NK-92 (cell line): Measurements from ENCODE around the gene HIVEP2.

ENCODE experiments used
- DNase-seq: peaks from one replicate; lab custom pipeline; 2025; ENCODE audit not compliant: unreplicated experiment; lab: John Stamatoyannopoulos, UW

Gene HIVEP2

DNA sequence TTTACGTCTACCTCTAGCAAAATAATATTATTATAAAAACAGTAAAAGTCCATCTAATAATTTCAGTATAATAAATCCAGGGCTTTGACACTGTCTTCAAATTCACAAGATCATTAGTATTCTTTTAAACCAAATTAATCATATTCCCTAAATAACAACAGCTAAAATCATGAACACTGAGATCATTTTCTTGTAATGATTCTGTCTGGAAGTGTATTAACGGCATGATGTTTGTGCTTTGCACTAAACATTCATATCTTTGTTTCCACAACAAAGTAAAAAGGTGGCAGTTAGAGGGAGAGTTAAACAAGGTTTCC is 18.8 kb downstream of the HIVEP2 start:
- no peak for DNase-seq

- no peak for DNase-seq
Observed at GRCh38 chr6:142925575-142926110, 19.3 kb downstream of the HIVEP2 start.

- DNase-seq = no peak
Observed at GRCh38 chr6:142918339-142919042, 26.5 kb downstream of the HIVEP2 start.

DNA sequence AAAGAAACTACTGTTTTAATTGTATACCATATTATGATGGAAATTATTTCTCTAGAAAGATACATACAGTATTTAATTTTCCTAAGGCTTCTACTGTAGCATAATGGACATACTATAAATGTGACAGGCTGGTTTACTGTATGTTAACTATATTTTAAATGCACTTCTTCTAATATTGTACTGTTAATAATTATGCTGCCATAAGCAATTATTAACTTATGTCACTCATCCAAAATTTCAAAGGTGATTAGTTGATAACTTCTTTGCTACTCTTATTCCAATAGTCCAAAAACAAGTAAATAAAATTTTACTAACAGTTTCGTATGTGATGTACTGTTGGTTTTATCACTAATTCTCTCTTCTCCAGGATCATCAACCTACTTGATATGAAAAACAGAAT is 28.1 kb downstream of the HIVEP2 start:
- DNase-seq = no peak

DNA sequence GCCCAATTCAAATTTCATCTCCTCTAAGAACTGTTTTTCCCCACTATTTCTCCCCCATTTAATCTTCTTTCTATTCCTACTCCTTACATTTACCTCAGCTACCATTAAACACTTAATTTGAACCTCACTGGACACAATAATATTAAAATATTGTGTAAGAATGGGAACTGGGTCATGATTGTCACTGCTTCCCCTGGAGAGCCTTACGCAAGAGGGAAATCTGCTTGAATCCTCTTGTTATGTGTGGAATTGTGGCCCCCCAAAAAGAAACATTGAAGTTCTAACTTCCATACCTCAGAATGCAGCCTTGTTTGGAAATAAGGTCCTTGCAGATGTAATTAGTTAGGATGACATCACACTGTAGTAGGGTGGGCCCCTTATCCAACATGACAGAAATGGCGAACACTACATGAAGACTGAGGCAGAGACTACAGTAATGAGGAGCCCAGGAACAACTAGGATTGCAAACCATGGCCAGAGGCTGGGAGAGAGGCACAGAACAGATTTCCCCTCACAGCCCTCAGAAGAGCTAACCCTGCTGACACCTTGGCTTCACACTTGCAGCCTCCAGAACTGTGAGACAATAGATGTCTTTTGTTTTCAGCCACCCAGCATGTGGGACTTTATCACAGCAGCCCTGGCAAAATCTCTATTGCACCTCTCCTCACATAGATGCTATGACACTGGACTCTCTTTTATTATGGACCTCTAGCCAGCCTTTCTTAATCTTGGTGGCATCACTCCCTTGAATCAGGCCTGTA is 29.9 kb downstream of the HIVEP2 start:
- DNase-seq = no peak

DNA sequence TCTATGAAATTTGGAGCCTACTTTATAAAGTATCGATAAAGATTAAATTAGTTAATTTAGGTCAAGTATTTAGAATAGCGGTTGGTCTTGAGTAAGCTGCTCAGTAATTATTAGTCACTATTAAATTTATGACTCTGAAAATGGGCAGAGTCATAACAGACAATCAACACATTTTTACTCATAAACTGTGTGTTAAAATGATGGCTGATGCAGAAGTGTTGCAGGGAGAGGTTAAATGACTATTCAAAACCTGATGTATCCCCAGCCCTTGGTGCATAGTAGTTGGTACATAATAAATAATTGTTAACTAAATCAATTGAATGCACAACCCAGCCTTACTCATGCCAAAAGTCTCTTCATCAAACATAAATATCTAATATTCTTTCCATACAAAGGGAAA is 30.6 kb downstream of the HIVEP2 start:
- DNase-seq = no peak

DNA sequence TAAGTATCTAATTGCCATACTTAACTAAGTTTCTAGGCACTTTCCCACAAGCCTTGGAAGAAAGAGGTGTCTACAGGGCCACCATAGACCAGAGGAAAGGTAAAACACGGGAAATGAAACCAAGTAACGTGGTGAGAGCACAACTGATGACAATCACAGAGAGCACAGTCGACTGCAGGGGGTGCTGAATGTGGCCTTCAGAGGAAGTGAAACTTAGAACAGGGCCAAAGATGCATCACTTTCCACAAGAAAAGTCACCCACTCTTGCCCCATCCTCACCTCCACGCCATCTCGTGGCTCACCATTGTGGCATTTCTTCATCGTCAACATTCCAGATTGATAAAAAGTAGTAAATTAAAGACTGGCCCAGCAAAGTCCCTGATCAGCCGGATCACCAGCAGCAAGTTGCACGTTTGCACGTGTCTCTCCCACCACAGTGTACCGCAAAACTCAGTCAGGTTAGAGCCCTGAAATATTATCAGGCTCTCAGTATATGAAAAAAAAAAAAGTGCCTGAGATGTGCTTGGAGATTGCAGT is 31.4 kb downstream of the HIVEP2 start:
- no peak for DNase-seq

GRCh38 chr6:142913036-142913510 is 31.9 kb downstream of the HIVEP2 start:
- no peak for DNase-seq

DNA sequence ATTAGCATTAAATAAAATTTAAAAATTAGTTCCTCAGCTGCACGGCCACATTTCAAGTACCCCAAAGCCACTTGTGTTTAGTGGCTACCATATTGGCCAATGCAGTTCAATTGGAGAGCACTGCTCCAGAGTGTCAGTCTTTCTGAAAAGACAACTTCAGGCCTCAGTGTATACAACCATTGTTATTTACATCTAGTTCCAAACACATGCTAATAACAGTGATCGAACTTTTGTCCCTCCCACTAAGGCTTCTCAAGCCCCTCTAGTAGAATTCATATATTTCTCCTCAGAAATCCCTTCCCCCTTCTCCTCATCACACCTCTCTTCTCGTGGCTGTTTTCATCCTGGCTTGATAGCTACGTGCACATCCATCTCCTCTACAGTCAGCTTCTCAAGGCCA is 32.9 kb downstream of the HIVEP2 start:
- no peak for DNase-seq

- DNase-seq = no peak
Observed at GRCh38 chr6:142911430-142911829, 33.5 kb downstream of the HIVEP2 start.

DNA sequence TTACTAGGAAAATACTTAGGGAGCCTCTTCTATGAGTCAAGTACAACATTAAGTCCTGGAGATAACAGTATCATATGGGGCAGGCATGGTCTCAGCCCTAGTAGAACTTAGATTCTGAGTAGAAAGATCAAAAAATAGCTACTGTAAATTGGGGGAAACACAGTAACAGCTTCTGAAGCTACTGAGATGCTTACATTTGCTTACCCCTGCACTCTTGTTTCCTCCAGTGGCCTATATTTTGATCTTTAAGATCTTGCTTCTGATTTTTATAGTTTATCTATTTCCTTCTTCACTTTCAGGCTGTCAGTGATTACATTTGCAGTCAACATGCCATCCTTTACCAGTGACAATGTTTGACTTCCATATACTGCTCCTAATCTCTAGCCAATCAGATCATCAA is 35.3 kb downstream of the HIVEP2 start:
- DNase-seq = no peak

DNA sequence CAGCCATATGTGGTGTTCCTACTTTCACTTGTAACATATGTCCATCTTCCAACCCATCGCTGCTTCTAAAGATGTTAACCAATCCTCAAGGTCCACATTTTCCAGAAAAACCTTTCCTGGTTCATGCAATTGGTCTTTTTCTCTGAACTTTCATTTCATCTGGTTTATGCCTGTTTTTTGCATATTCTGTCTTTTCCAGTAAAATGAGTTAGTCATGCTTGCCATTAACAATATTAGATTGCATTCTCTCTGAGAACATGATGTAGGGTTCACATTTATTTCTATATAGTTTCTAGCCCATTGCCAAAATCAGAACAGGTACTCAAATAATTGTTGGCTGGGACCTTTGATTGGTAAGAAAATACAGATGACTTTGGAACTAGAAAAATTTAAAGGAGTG is 36.7 kb downstream of the HIVEP2 start:
- DNase-seq = no peak

DNA sequence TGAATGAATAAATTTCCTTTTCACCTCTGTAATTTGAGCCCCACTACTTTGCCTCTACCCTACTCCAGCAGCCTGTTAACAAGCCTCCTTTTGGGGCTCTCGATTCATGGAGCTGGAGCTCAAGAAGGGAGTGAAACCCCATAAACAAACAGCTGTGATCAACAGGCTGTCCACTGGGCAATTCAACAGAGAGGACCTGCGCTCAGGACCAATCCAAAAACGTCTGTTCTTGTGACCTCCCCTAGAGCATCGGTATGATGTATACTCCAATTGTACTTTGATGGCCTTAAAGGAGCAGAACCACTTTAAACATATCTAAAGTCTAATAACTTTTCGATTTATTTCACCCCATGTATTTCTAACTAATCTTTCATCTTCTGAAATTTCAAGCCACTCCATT is 37.4 kb downstream of the HIVEP2 start:
- no peak for DNase-seq

- DNase-seq = no peak
Observed at GRCh38 chr6:142906945-142907470, 38.0 kb downstream of the HIVEP2 start.

GRCh38 chr6:142903812-142904211 is 41.2 kb downstream of the HIVEP2 start:
- DNase-seq = no peak

GRCh38 chr6:142902636-142903053 is 42.3 kb downstream of the HIVEP2 start:
- DNase-seq = peak; percentile 10

GRCh38 chr6:142901611-142902010 is 43.4 kb downstream of the HIVEP2 start:
- DNase-seq = no peak

- no peak for DNase-seq
Observed at GRCh38 chr6:142900227-142900971, 44.6 kb downstream of the HIVEP2 start.

DNA sequence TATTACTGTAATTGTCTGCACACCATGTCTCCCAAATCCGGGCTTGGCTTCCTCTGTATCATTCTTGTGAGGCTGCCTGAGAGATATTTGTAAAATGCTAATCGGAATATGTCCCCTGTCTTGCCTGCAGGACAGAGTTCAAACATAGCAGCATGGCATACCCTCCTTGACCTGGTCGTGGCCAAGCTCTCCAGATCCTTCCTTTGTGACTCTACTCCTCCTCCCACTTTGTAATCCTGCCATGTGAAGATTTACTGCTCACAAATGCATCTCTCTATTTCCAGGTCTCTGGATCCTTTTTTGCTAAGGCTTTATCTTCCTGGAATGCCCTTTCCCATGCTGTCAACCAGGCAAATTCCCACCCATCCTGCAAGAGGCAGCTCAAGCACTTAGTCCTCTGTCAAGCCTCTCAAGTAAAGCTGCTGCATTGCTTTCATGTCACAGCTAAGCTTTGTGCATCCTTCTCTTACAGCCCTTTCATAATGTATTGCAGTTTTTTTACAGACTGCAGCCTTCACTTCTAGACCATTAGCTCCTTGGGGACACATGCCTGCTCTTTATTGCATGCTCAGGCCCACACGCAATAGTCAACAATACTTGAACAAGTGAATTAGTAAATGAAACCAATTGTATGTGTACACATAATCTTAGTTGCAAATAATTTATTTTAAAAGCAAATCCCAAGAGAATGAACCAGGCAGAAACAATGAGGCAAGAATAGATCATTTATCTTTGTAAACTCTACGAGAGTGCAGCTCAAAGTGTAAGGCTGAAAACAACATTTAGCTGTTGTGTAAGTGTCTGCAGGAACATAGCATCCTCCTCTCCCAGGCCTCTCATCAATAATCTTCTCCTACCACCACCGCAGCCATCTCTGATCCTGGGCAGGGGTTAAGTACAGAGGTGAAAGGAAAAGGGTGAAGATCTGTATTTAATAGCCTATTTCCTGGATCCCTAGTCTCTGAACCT is 45.8 kb downstream of the HIVEP2 start:
- DNase-seq = no peak

DNA sequence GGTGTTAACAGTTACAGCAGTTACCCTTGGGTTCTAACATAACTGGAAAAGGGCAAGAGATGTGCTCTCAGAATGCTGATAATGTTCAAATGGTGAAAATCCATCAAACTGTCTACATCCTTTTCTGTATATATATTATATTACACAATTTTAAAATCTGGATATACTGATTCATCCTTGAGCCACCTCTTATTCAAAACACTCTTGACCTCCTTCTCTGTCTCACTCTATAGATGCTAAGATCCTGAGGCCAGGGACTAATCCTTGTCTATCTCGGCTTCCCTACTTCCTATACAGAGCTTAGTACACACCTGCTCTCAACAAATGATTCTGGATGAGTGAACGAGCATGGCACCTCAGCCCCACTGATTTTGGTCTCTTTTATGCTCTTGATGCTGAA is 47.3 kb downstream of the HIVEP2 start:
- no peak for DNase-seq
